Activated naive CD8-positive, alpha-beta T cell treated with anti-CD3 and anti-CD28 coated beads, Interleukin-2, amount 10 ng/mL, durations not matched to agents 7 days and 5 days (primary cell): ENCODE results near the gene TRIM24. TPM values are rescaled to one million over a fixed set of nuclear protein-coding genes. Genes with fewer than 3 reads are reported as not detected.
A peak's percentile ranks its signal among the peaks of the same experiment; 100 is the strongest.
"Not testable (repeated sequence)": the region's sequence is repeated elsewhere in the genome, so short reads cannot be mapped to it uniquely, and the experiment has no call there.

Experiments
- ATAC-seq: fragments of 150-1000 bp; cut with Tn5 transposase; one replicate; pipeline ENCODE4 v1.10.0; 2021; ENCODE audit warnings: low read depth, moderate library complexity
- POLR2A ChIA-PET: fragments of 350-600 bp; sonication (Branson Sonifier 250); formaldehyde crosslinking; loops from one replicate; lab custom pipeline; 2021; ENCODE audit warnings: antibody characterized with exemption; lab: Charles Lee
- DNase-seq: peaks from one replicate; pipeline ENCODE4 v3.0.0; 2021
- H3K27ac Mint-ChIP-seq: one replicate; pipeline ENCODE4 v1.8.0; 2022; ENCODE audit warnings: mild to moderate bottlenecking, mixed read lengths
- H3K27me3 Mint-ChIP-seq: one replicate; pipeline ENCODE4 v1.8.0; 2022; ENCODE audit warnings: mild to moderate bottlenecking, moderate library complexity, mixed read lengths
- H3K36me3 Mint-ChIP-seq: one replicate; pipeline ENCODE4 v1.8.0; 2021; ENCODE audit warnings: mild to moderate bottlenecking, mixed read lengths
- H3K4me1 Mint-ChIP-seq: one replicate; pipeline ENCODE4 v1.8.0; 2021; ENCODE audit warnings: mixed read lengths
- H3K4me3 Mint-ChIP-seq: one replicate; pipeline ENCODE4 v1.8.0; 2022; ENCODE audit warnings: mild to moderate bottlenecking, moderate library complexity, mixed read lengths
- H3K9me3 Mint-ChIP-seq: one replicate; pipeline ENCODE4 v1.8.0; 2021; ENCODE audit warnings: mixed read lengths
- total RNA-seq, 2 experiments: library from RNA; stranded (reverse); gene quantifications; one replicate each; pipeline ENCODE4 v1.2.3, GENCODE V29; 2021

The TRIM24 gene
- total RNA-seq, 2 experiments from 2014 or later: 22.6 to 22.8 TPM

DNA sequence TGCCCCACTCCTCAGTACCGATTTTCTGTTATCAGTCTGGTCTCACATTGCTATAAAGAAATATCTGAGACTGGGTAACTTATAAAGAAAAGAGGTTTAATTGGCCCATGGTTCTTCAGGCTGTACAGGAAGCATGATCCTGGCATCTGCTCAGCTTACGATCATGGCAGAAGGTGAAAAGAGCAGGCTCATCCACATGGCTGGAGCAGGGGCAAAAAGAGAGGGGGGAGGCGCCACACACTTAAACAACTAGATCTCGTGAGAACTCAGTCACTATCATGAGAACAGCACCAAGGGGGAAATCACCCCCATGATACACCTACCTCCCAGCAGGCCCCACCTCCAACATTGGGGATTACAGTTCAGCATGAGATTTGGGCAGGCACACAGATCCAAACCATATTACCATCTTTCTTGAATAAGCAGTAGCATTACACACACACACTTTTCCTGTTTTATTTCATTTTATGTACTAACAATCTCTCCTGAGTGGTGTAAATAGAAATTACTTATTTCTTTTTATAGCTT lies 53.3 kb downstream of the TRIM24 start:
- no peaks in the 10 kb centered on the region for H3K4me1 Mint-ChIP-seq
- no peaks in the 10 kb centered on the region for H3K27me3 Mint-ChIP-seq
- H3K9me3 Mint-ChIP-seq: peaks cover 5% of the 10 kb centered on the region
- no peak overlapping the region for H3K27ac Mint-ChIP-seq
- no peak for DNase-seq
- H3K36me3 Mint-ChIP-seq: peaks cover 75% of the 10 kb centered on the region
- no peak overlapping the region for H3K4me3 Mint-ChIP-seq
- ATAC-seq: no peak
- POLR2A ChIA-PET: no interaction called here

DNA sequence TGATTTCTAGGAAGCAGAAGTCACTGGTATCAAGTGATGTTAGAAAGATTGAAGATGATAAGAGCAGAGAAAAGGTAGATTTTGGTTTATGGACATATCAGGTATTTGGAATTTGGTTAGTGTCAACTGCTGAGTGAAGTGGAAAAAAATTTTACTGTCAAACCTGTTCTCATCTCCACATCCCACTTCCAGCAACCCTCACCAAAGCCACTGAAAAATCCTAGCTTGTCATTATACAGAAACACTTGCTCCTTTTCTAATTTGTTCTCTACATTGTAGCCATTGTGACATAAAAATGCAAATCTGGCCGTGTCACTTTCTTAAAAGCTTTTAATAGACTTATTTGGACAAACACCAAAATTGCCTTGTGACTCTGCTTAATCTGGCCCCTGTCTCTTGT lies 54.0 kb downstream of the TRIM24 start:
- DNase-seq: no peak
- peaks cover 5% of the 10 kb centered on the region for H3K9me3 Mint-ChIP-seq
- no peak overlapping the region for H3K27ac Mint-ChIP-seq
- ATAC-seq: no peak
- no peak overlapping the region for H3K4me3 Mint-ChIP-seq
- POLR2A ChIA-PET: no interaction called here
- H3K4me1 Mint-ChIP-seq: no peaks in the 10 kb centered on the region
- peaks cover 76% of the 10 kb centered on the region for H3K36me3 Mint-ChIP-seq
- H3K27me3 Mint-ChIP-seq: no peaks in the 10 kb centered on the region

DNA sequence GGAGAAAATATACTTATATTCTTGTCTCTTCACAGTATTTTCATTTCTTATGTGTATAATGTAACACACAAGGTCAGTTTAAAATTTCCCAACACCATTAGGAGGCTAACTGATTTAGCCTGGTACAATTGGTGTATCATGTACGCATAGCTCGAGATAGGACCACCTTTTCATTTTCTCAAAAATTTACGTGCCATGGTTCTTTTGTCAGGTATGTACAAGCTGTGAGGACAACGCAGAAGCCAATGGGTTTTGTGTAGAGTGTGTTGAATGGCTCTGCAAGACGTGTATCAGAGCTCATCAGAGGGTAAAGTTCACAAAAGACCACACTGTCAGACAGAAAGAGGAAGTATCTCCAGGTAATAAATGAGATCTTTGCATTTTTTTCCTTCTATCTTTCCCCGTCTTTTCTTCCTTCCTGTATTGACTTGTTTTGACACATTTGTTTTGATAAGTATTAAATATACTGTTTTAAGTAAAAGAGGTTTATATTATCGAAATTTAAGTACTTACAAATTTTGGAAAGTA lies 55.0 kb downstream of the TRIM24 start:
- no peaks in the 10 kb centered on the region for H3K4me1 Mint-ChIP-seq
- no peak for DNase-seq
- peaks cover 5% of the 10 kb centered on the region for H3K9me3 Mint-ChIP-seq
- peaks cover 81% of the 10 kb centered on the region for H3K36me3 Mint-ChIP-seq
- no peak overlapping the region for H3K27ac Mint-ChIP-seq
- H3K4me3 Mint-ChIP-seq: no peak overlapping the region
- POLR2A ChIA-PET: no interaction called here
- no peaks in the 10 kb centered on the region for H3K27me3 Mint-ChIP-seq
- no peak for ATAC-seq

DNA sequence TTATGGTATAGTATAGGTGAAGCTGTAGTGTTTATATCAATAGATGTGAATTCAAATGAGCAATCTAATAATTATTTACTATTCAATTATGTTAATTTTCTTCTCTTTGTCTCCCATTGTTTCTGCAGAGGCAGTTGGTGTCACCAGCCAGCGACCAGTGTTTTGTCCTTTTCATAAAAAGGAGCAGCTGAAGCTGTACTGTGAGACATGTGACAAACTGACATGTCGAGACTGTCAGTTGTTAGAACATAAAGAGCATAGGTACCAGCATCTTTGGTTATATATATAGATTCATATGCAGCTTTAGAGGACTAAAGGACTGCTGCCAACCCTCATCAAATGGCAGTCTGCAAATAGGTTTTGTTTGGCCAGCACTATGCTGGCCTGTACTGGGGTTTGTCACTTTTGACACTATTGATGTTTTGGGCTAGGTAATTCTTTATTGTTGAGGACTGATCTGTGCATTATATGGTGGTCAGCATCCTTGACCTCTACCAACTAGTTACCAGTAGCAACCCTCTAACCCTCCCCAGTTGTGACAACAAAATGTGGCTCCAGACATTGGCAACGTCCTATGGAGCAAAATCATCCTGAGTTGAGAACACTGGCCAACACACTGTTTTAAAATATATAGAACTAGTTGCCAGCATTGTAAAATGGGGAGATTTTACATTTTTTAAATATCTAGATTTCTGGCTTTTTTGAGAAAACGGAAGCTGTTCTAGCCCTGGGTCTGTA lies 59.2 kb downstream of the TRIM24 start:
- POLR2A ChIA-PET: no interaction called here
- Mint-ChIP-seq H3K27ac (no peak overlapping the region), H3K9me3 (no peaks in the 10 kb centered on the region), H3K4me1 (no peaks in the 10 kb centered on the region), H3K4me3 (no peak overlapping the region), H3K36me3 (peaks cover 70% of the 10 kb centered on the region), H3K27me3 (no peaks in the 10 kb centered on the region)
- DNase-seq (no peak), ATAC-seq (no peak)

DNA sequence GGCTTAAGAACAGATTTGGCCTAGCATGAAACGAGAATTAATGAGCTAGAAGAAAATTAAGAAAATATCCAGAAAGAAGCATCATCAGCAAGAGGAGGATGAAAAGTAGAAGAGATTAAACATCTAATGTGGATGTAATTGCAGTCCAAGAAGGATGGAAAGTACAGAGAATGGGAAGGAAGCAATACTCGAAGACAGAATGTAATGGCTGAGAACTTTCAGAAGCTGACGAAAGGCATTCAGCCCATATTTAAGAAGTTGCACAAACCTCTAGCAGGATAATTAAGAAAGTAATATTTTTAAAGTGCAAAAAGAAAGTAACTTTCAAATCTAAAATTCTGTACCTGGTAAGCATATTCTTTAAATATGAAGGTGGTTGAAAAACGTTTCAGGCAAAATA lies 60.7 kb downstream of the TRIM24 start:
- Mint-ChIP-seq H3K36me3 (peaks cover 59% of the 10 kb centered on the region), H3K4me3 (no peak overlapping the region), H3K4me1 (no peaks in the 10 kb centered on the region), H3K9me3 (peaks cover 1% of the 10 kb centered on the region), H3K27me3 (no peaks in the 10 kb centered on the region), H3K27ac (no peak overlapping the region)
- DNase-seq (no peak), ATAC-seq (no peak)
- POLR2A ChIA-PET: no interaction called here

DNA sequence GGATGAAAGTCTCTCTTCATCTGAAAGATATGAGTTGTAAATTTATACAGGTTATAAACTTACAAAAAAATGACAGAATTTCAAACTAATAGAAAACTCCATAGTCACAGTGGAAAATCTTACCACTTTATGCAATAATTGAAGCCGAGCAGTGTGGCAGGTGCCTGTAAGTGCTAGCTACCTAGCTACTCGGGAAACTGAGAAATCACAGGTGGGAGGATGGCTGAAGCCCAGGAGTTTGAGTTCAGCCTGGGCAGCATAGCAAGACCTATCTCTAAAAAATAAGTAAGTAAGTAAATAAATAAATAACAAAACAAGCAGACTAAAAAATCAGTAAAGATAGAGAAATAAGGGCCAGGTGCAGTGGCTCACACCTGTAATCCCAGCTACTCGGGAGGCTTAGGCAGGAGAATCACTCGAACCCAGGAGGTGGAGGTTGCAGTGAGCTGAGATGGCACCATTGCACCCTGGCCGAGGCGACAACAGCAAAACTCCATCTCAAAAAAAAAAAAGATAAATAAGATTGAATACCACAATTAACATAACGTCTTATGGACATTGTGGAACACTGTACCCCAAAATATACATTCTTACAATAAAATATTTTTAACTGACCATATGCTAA lies 61.9 kb downstream of the TRIM24 start:
- DNase-seq: no peak
- Mint-ChIP-seq H3K4me1 (no peaks in the 10 kb centered on the region), H3K9me3 (peaks cover 6% of the 10 kb centered on the region), H3K36me3 (peaks cover 59% of the 10 kb centered on the region), H3K27ac (no peak overlapping the region), H3K27me3 (no peaks in the 10 kb centered on the region), H3K4me3 (no peak overlapping the region)
- POLR2A ChIA-PET: no interaction called here
- ATAC-seq: no peak

DNA sequence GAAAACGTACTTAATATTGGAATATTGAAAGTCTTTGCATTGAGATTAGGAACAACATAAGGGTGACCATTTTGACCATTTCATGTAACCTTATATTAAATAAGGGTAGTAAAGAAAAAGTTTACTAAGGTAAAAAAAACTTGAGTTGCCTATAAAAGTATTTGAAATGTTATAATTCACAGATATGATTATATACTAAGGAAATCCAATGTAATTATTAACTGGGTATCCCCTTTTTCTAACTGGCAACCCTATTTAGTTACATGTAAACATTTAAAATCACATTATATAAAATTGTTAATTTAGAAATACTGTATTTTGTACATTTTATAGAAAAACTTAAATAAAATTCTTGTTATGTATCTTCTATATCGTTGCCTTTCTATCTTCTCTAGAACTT lies 64.2 kb downstream of the TRIM24 start:
- POLR2A ChIA-PET: no interaction called here
- Mint-ChIP-seq H3K27ac (no peak overlapping the region), H3K4me1 (no peaks in the 10 kb centered on the region), H3K27me3 (no peaks in the 10 kb centered on the region), H3K36me3 (peaks cover 62% of the 10 kb centered on the region), H3K4me3 (no peak overlapping the region), H3K9me3 (peaks cover 15% of the 10 kb centered on the region)
- ATAC-seq (no peak), DNase-seq (no peak)

DNA sequence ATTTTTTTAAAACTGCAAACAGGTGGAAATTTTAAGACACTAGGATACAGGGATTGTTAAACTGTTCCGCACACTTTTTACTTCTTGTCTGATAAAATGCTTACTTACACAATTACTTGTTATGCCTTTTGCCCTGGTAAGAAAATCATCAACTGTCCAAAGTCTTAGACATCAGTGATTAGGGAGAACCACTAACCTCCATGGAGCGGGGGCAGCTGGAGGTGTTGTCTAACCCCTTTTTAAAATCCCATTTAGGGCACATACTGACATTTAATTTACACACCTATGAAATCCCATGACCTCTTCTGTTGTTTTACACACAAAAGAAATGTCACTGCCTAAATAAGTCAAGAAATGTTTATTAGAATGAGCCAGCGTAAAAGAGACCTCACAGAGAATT lies 65.7 kb downstream of the TRIM24 start:
- no peak for DNase-seq
- no peaks in the 10 kb centered on the region for H3K27me3 Mint-ChIP-seq

DNA sequence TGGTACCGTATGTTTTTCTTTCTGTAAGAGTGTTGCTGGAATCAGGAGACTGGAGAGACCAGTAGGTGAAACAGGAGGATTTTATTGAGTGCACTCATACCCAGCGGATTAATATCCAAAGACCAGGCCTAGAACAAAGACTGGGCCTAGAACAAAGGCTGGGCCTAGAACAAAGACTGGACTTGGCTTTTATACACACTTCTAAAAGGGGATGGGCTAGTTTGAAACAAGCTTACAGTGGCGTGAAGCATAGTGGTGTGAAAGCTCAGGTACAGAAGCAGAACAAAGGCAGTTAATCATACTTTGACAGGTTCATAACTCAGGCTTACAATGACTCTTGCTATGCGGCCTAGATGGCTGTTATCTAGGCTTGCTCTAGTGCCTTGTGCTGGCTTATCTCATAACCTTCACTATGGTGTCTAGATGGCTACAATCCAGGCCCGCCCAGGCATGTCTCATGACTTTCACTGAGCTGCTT lies 67.7 kb downstream of the TRIM24 start:
- Mint-ChIP-seq H3K4me1 (no peaks in the 10 kb centered on the region), H3K36me3 (peaks cover 61% of the 10 kb centered on the region), H3K27ac (no peak overlapping the region), H3K4me3 (no peak overlapping the region), H3K27me3 (no peaks in the 10 kb centered on the region), H3K9me3 (peaks cover 17% of the 10 kb centered on the region)
- POLR2A ChIA-PET: no interaction called here
- DNase-seq (no peak), ATAC-seq (no peak)

More for the DNA sequence above, 65.7 kb downstream of the TRIM24 start:
- Mint-ChIP-seq H3K4me1 (no peaks in the 10 kb centered on the region), H3K4me3 (no peak overlapping the region), H3K9me3 (peaks cover 16% of the 10 kb centered on the region), H3K36me3 (peaks cover 59% of the 10 kb centered on the region), H3K27ac (no peak overlapping the region)
- POLR2A ChIA-PET: interaction anchor here (0.6 kb wide), 1 partner anchor 26 kb away, joined by 4 read pairs; no protein-coding TSS in a partner anchor
- no peak for ATAC-seq

DNA sequence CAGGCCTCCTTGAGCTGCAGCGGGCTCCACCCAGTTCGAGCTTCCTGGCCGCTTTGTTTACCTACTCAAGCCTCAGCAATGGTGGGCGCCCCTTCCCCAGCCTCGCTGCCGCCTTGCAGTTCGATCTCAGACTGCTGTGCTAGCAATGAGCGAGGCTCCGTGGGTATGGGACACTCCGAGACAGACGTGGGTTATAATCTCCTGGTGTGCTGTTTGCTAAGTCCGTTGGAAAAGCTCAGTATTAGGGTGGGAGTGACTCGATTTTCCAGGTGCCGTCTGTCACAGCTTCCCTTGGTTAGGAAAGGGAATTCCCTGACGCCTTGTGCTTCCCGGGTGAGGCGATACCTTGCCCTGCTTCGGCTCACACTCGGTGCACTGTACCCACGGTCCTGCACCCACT lies 76.8 kb downstream of the TRIM24 start:
- H3K9me3 Mint-ChIP-seq, DNase-seq, H3K4me1 Mint-ChIP-seq, H3K4me3 Mint-ChIP-seq, H3K27ac Mint-ChIP-seq, POLR2A ChIA-PET, ATAC-seq, H3K27me3 Mint-ChIP-seq: not testable (repeated sequence)
- peaks cover 74% of the 10 kb centered on the region for H3K36me3 Mint-ChIP-seq

DNA sequence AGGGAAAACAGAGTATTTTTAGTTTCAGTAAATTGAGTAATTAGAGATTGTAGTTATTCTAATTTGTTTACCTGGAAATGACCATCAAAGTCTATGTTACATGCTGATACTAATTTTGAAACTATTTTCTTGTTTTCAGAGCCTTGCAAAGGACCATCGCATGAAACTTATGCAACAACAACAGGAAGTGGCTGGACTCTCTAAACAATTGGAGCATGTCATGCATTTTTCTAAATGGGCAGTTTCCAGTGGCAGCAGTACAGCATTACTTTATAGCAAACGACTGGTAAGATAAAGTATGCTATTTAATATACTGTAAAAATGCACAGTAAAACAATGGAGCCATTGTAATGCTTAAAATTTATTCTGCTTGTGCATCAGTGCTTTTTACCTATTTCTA lies 78.5 kb downstream of the TRIM24 start:
- POLR2A ChIA-PET: no interaction called here
- H3K4me3 Mint-ChIP-seq: no peak overlapping the region
- no peak for ATAC-seq
- no peaks in the 10 kb centered on the region for H3K27me3 Mint-ChIP-seq
- H3K4me1 Mint-ChIP-seq: peaks cover 8% of the 10 kb centered on the region
- peaks cover 3% of the 10 kb centered on the region for H3K9me3 Mint-ChIP-seq
- peaks cover 69% of the 10 kb centered on the region for H3K36me3 Mint-ChIP-seq
- H3K27ac Mint-ChIP-seq: no peak overlapping the region
- no peak for DNase-seq

DNA sequence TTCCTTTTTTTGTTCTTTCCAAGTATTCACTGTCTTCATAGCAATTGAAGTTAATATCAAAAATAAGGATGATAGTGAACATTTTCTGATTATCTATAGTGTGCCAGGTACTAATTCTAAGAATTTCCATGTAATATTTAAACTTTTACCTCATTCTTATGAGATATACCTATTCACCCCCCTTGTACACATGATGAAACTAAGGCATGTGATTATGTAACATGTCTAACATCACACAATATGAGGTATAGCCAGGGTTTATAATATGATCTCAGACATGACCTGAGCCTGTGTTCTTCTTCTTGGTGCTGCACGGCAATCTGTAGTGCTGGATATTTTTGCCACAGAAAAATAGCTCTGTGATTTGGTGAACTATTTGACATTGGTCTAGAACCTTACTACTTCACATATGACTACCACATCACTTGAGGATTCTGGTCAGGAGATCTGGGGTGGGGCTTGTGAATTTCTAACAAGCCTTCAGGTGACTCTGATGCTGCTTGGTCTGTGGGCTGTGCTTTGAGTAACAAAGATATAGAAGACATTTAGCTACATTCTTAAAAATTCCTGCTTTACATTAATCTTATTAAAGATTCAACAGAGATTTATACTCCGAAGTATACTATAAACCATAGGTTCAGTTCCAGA lies 79.1 kb downstream of the TRIM24 start:
- peaks cover 70% of the 10 kb centered on the region for H3K36me3 Mint-ChIP-seq
- no peak overlapping the region for H3K27ac Mint-ChIP-seq
- peaks cover 8% of the 10 kb centered on the region for H3K4me1 Mint-ChIP-seq
- DNase-seq: no peak
- peaks cover 3% of the 10 kb centered on the region for H3K9me3 Mint-ChIP-seq
- H3K4me3 Mint-ChIP-seq: no peak overlapping the region
- POLR2A ChIA-PET: no interaction called here
- no peak for ATAC-seq
- no peaks in the 10 kb centered on the region for H3K27me3 Mint-ChIP-seq

DNA sequence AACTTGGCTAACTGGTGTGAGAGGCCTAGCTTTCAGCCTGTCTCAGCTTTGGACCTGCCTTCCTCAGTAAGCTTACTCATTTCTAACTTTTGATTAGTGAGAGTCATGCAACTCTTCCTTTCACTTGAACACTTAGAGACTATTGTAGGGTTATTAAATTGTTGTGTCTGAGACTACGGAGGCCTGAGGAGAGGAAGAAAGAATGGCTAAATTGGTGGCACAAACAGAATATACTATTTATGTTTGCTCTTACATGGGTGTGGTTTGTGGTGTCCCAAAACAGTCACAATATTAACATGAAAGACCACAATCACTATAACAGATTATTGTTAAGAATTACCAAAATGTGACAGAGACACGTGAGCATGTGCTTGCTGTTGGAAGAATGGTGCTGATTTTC lies 82.1 kb downstream of the TRIM24 start:
- Mint-ChIP-seq H3K9me3 (peaks cover 13% of the 10 kb centered on the region), H3K27ac (peak overlapping the region; percentile 14), H3K36me3 (peaks cover 73% of the 10 kb centered on the region), H3K4me1 (peaks cover 12% of the 10 kb centered on the region), H3K4me3 (no peak overlapping the region), H3K27me3 (no peaks in the 10 kb centered on the region)
- DNase-seq: no peak
- ATAC-seq: no peak
- POLR2A ChIA-PET: no interaction called here
